Measurements from ENCODE around the gene ESPNL. TPM values are rescaled to one million over a fixed set of nuclear protein-coding genes. Genes with fewer than 3 reads are reported as not detected.
A peak's percentile ranks its signal among the peaks of the same experiment; 100 is the strongest.

ESPNL gene
- total and polyA plus RNA-seq, 2 of the 4 experiments (the other 2 are of a cell fraction), result 2.0 TPM

DNA sequence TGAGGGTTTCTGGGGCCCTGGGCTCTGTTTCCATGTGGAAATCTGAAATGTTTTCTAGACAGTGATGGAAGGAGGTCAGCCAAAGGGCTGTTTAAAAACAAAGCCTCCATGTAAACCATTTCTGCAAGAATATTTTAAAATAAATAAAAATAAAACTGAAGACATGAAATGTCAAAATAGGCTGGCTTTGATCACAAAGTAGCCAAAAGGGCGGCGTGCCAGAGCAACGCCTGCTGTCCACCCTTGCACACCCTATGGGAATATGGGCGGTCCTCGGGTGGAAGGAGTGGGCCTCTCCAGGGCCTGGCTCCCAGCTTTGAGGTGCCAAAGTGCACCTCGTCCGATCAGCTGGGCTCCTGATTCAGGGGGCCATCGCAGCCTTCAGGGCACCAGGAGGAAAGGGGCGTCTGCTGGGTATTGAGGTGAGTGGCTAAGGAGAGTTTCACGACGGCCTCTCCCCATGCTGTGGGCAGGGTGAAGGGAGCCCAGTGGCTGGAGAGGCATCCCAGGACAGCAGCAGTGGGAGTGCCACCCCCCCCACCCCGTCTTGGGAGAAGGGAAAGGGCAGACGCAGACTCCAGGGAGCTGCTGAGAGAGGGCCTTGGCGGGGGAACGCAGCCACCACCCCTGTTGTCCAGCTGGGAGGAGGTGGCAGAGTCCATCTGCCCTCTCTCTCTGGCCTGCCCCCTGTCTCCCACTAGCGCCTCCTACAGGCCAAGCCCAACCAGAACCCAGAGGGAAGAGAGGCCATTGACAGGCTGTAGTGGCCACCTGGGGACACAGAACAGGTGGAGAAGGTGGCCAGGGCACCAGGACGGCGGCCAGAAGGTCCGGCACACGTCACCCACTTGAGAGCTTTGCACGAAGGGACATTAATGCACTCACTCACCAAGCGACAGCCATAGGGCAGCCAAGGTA is 52.9 kb downstream of the ESPNL start:
- H2AK9ac ChIP-seq (replicated peaks; ENCODE audit: low read depth, low read length, poor library complexity), result no peak overlapping the region
- H2BK20ac ChIP-seq (ENCODE audit: low read depth, low read length), result no peak overlapping the region
- no peak overlapping the region for H3K9ac ChIP-seq (ENCODE audit: low read depth, low read length)
- no peaks in the 10 kb centered on the region for H3K9me3 ChIP-seq (ENCODE audit: control insufficient read depth, insufficient read depth, low read length)
- H3K56ac ChIP-seq (ENCODE audit: extremely low read depth, insufficient read depth, low read length), result no peak overlapping the region
- 0 out of 2 replicates have a peak, but pooled peaks cover 7% of the 10 kb centered on the region for H3K9me1 ChIP-seq (ENCODE audit: insufficient read depth, low read length)
- H3K14ac ChIP-seq (replicated peaks; ENCODE audit: low read depth, low read length), result no peak overlapping the region
- ChIA-PET CTCF (no interaction called here), POLR2A (ENCODE audit: unreplicated experiment) (no interaction called here)
- no peak overlapping the region; a peak in 1 of 4 replicates for H4K8ac ChIP-seq (ENCODE audit: low read depth in 2 of 2, low read length in 2 of 2)
- H3K4ac ChIP-seq (ENCODE audit: low read depth, low read length), result no peak overlapping the region; the same call in 1 of the 2 replicates
- BruUV-seq (replicated peaks), result no TSS peak
- no peak overlapping the region for H4K5ac ChIP-seq (ENCODE audit: low read depth, low read length)
- H3K18ac ChIP-seq (ENCODE audit: low read depth, low read length), result peak overlapping the region; percentile 7; the same call in 1 of the 2 replicates
- ATAC-seq (ENCODE audit: low read depth) (peak; percentile 37), DNase-seq (no peak)
- H2BK15ac ChIP-seq (ENCODE audit: low read depth, low read length), result no peak overlapping the region; the same call in 2 of the 3 replicates
- dilution Hi-C loops (cut with HindIII; ENCODE audit: low sequenced_read_pairs, unreplicated experiment) (no loop called here), in situ Hi-C loops (cut with MboI; ENCODE audit: low sequenced_read_pairs) (no loop called here), intact Hi-C loops (cut with micrococcal nuclease) (no loop called here)
- peak overlapping the region; percentile 44; the same call in 1 of the 2 replicates for H2AK5ac ChIP-seq (ENCODE audit: low read depth, low read length)
- peak overlapping the region; percentile 66; the same call in 1 of the 2 replicates for H3K27ac ChIP-seq (ENCODE audit: insufficient read depth, low read length)
- H3K79me1 ChIP-seq (ENCODE audit: low read depth in 1 of 2, low read length in 2 of 2), result no peaks in the 10 kb centered on the region
- no peaks in the 10 kb centered on the region for H3K36me3 ChIP-seq (ENCODE audit: control insufficient read depth, insufficient read depth, low read length)
- H3K4me2 ChIP-seq (ENCODE audit: low read depth, low read length), result no peak overlapping the region
- no peak overlapping the region for H3K4me3 ChIP-seq (ENCODE audit: insufficient read depth, low read depth, low read length)
- H2BK120ac ChIP-seq (ENCODE audit: low read depth, low read length), result no peak overlapping the region
- no peaks in the 10 kb centered on the region for H3K27me3 ChIP-seq (ENCODE audit: control insufficient read depth, insufficient read depth, low read length)
- H2BK5ac ChIP-seq (ENCODE audit: low read depth, low read length, poor library complexity, severe bottlenecking), result no peak overlapping the region
- no peak overlapping the region for H3K23ac ChIP-seq (ENCODE audit: low read depth, low read length)
- WGBS, 2 experiments (ENCODE audit: extremely low coverage in 2 of 2, insufficient read length in 1 of 2), result 35% methylated on average over 7 of the region's 22 CpGs; no CpG with 5 or more reads in 1 of the 2 experiments
- H3K4me1 ChIP-seq (ENCODE audit: control insufficient read depth, insufficient read depth, low read length), result peaks cover 10% of the 10 kb centered on the region
- TF ChIP-seq, protein P1, sequence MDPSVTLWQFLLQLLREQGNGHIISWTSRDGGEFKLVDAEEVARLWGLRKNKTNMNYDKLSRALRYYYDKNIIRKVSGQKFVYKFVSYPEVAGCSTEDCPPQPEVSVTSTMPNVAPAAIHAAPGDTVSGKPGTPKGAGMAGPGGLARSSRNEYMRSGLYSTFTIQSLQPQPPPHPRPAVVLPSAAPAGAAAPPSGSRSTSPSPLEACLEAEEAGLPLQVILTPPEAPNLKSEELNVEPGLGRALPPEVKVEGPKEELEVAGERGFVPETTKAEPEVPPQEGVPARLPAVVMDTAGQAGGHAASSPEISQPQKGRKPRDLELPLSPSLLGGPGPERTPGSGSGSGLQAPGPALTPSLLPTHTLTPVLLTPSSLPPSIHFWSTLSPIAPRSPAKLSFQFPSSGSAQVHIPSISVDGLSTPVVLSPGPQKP (IDR thresholded peaks at IDR 0.05; ENCODE audit: borderline replicate concordance, low read depth, low read length), result no peak
- no peak for TF ChIP-seq MAZ (IDR thresholded peaks at IDR 0.05; ENCODE audit: borderline replicate concordance, low read depth, low read length)
- no peak for TF ChIP-seq CEBPB (IDR thresholded peaks at IDR 0.05; ENCODE audit: low read depth, low read length)
- TF ChIP-seq, protein P2, sequence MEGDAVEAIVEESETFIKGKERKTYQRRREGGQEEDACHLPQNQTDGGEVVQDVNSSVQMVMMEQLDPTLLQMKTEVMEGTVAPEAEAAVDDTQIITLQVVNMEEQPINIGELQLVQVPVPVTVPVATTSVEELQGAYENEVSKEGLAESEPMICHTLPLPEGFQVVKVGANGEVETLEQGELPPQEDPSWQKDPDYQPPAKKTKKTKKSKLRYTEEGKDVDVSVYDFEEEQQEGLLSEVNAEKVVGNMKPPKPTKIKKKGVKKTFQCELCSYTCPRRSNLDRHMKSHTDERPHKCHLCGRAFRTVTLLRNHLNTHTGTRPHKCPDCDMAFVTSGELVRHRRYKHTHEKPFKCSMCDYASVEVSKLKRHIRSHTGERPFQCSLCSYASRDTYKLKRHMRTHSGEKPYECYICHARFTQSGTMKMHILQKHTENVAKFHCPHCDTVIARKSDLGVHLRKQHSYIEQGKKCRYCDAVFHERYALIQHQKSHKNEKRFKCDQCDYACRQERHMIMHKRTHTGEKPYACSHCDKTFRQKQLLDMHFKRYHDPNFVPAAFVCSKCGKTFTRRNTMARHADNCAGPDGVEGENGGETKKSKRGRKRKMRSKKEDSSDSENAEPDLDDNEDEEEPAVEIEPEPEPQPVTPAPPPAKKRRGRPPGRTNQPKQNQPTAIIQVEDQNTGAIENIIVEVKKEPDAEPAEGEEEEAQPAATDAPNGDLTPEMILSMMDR (conservative IDR thresholded peaks at IDR 0.05; ENCODE audit: low read depth, low read length), result peak; percentile 14; the same call in 1 of the 2 replicates
- H4K20me1 ChIP-seq (ENCODE audit: insufficient read depth, low read length), result no peaks in the 10 kb centered on the region
- no peak overlapping the region for H4K91ac ChIP-seq (ENCODE audit: insufficient read depth, low read depth, low read length)
- H2AFZ ChIP-seq (replicated peaks; ENCODE audit: low read length, poor library complexity), result peak overlapping the region; percentile 18

All from IMR-90 (cell line).